OCI-LY1 (cell line): ENCODE results near the gene CACNA1E.

Experiments
- CTCF ChIP-seq: fragments of 200-600 bp; sonication (generic), shearing (Covaris generic); IDR thresholded peaks from 2 replicates; pipeline ENCODE4 v1.5.1; 2017; ENCODE audit warnings: mild to moderate bottlenecking, antibody characterized with exemption, low read length, moderate library complexity, mixed read lengths
- EZH2 ChIP-seq: fragments of 200-600 bp; sonication (generic), shearing (Covaris generic); IDR thresholded peaks from 2 replicates; pipeline ENCODE4 v1.8.0; 2017; ENCODE audit warnings: borderline replicate concordance, mixed run types, mild to moderate bottlenecking, antibody characterized with exemption, low read length, moderate library complexity, mixed read lengths

GRCh38 chr1:181476581-181476980 lies 6.7 kb upstream of the CACNA1E start:
- TF ChIP-seq CTCF (no peak), EZH2 (no peak)
